Right atrium auricular region (tissue), 2 donors: ENCODE measurements around the gene OR2C1. TPM values are rescaled to one million over a fixed set of nuclear protein-coding genes. Genes with fewer than 3 reads are reported as not detected.

Source experiments
- DNase-seq: peaks from one replicate; pipeline ENCODE4 v3.0.0-alpha.2; 2019; ENCODE audit warnings: low spot score
- H3K27ac ChIP-seq, 2 donors: fragments of 200-600 bp; sonication (generic); 1 replicate in 1 of 2; 2 replicates in 1 of 2; pipeline ENCODE4 v1.5.1; 2016 to 2019
- H3K27me3 ChIP-seq, 2 donors: fragments of 200-600 bp; sonication (generic); one replicate each; pipeline versions ENCODE4 v1.5.1 to v1.6.0; 2017 to 2019
- H3K36me3 ChIP-seq: fragments of 200-600 bp; sonication (generic); one replicate; pipeline ENCODE4 v1.5.1; 2016
- H3K4me1 ChIP-seq, 2 donors: fragments of 200-600 bp; sonication (generic); one replicate each; pipeline versions ENCODE4 v1.5.1 to v1.6.0; 2017 to 2019
- H3K4me3 ChIP-seq, 2 donors: fragments of 200-600 bp; sonication (generic); 1 replicate in 1 of 2; 2 replicates in 1 of 2; pipeline ENCODE4 v1.5.1; 2017 to 2019; ENCODE audit warnings: mild to moderate bottlenecking in 1 of 2, moderate library complexity in 1 of 2
- H3K9me3 ChIP-seq, 2 donors: fragments of 200-600 bp; sonication (generic); one replicate each; pipeline ENCODE4 v1.5.1; 2019
- total RNA-seq, 2 donors: library from RNA; depleted of rRNA; stranded (reverse); fragments of >200 nt; gene quantifications; one replicate each; pipeline ENCODE4 v1.1.0, GENCODE V29; 2016
- TF ChIP-seq, protein P1 (sequence below), 2 donors: fragments of 200-600 bp; sonication (generic); IDR thresholded peaks; one replicate each; pipeline ENCODE4 v1.5.1; 2019; ENCODE audit warnings: antibody characterized with exemption in 2 of 2

OR2C1 gene
- total RNA-seq, 2 donors from 2014 or later = 0.56 TPM; not detected in 1

DNA sequence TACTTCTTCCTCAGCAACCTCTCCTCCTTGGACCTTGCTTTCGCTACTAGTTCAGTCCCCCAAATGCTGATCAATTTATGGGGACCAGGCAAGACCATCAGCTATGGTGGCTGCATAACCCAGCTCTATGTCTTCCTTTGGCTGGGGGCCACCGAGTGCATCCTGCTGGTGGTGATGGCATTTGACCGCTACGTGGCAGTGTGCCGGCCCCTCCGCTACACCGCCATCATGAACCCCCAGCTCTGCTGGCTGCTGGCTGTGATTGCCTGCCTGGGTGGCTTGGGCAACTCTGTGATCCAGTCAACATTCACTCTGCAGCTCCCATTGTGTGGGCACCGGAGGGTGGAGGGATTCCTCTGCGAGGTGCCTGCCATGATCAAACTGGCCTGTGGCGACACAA, 429 bp downstream of the OR2C1 start:
- H3K9me3 ChIP-seq = no peaks in the 10 kb centered on the region
- H3K4me1 ChIP-seq = no peaks in the 10 kb centered on the region

DNA sequence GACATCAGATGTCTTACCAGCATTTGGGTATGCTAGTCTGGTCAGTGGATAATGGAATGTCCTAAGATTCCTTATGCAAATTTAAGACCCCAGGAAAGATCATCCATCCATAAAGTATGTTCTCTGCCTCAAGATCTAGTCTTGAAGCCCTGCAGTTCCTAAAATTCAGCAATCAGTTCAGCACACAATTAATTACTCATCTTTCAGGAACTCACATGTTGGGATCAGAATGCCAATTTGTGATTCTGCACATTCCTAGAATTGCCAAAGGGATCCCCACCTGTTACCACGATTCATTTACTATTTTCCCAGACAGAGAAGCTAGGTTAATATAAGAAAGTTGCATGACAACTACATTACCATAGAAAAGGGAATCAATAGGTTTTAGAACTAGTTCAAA, 3.2 kb downstream of the OR2C1 start:
- Histone ChIP-seq H3K4me1 (no peaks in the 10 kb centered on the region), H3K4me3 (no peak overlapping the region), H3K36me3 (no peaks in the 10 kb centered on the region), H3K27ac (no peak overlapping the region), H3K27me3 (no peaks in the 10 kb centered on the region), H3K9me3 (peaks cover 0 to 6% of the 10 kb centered on the region in 2 donors)
- no peak for DNase-seq
- TF ChIP-seq, protein P1, sequence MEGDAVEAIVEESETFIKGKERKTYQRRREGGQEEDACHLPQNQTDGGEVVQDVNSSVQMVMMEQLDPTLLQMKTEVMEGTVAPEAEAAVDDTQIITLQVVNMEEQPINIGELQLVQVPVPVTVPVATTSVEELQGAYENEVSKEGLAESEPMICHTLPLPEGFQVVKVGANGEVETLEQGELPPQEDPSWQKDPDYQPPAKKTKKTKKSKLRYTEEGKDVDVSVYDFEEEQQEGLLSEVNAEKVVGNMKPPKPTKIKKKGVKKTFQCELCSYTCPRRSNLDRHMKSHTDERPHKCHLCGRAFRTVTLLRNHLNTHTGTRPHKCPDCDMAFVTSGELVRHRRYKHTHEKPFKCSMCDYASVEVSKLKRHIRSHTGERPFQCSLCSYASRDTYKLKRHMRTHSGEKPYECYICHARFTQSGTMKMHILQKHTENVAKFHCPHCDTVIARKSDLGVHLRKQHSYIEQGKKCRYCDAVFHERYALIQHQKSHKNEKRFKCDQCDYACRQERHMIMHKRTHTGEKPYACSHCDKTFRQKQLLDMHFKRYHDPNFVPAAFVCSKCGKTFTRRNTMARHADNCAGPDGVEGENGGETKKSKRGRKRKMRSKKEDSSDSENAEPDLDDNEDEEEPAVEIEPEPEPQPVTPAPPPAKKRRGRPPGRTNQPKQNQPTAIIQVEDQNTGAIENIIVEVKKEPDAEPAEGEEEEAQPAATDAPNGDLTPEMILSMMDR (IDR thresholded peaks at IDR 0.05) = no peak

More for the DNA sequence above, 429 bp downstream of the OR2C1 start:
- no peak overlapping the region for H3K27ac ChIP-seq
- H3K27me3 ChIP-seq = no peaks in the 10 kb centered on the region
- H3K4me3 ChIP-seq = no peak overlapping the region
- H3K36me3 ChIP-seq = no peaks in the 10 kb centered on the region
- DNase-seq = no peak
- TF ChIP-seq, protein P1 (IDR thresholded peaks at IDR 0.05) = no peak

DNA sequence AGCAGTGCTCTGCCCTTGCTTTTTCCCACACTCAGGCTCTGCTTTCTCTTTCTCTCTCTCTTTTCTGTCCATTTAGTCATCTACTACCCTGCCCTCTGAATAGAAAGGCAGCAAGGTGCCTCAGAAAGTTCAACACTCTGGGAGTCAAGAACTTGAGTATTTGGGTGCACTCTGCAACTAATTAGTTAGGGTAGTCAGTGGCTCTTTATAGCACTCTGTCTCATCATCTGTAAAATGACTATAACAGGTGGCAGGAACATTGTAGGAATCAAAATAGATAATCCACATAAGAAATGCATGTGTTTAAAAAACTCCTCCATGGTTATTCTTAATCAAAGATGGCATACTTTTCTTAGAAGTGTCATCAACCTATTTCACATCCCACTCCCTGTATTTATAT, 7.2 kb downstream of the OR2C1 start:
- Histone ChIP-seq H3K4me3 (no peak overlapping the region), H3K27ac (no peak overlapping the region), H3K9me3 (peaks cover 0 to 24% of the 10 kb centered on the region in 2 donors), H3K36me3 (no peaks in the 10 kb centered on the region), H3K27me3 (no peaks in the 10 kb centered on the region), H3K4me1 (no peaks in the 10 kb centered on the region)
- TF ChIP-seq, protein P1 (IDR thresholded peaks at IDR 0.05) = no peak
- DNase-seq = no peak

DNA sequence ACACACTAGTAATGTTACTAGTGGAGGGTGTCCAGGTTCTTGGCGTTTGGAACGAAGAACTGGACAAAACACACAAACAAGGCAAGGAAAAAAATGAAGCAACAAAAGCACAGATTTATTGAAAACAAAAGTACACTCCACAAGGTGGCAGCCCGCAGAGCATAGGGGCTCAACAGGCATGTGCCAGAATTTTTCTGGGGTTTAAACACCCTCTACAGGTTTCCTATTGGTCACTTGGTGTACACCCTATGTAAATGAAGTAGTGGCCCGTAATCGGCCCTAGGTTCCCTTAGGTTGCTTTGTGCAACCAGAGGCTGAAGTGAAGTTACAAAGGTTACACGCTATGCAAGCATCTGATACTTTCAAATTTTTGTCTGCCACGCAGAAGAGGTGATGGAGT, 8.1 kb downstream of the OR2C1 start:
- Histone ChIP-seq H3K27ac (no peak overlapping the region), H3K36me3 (no peaks in the 10 kb centered on the region), H3K9me3 (peaks cover 0 to 24% of the 10 kb centered on the region in 2 donors), H3K27me3 (no peaks in the 10 kb centered on the region), H3K4me1 (no peaks in the 10 kb centered on the region), H3K4me3 (no peak overlapping the region)
- no peak for DNase-seq
- TF ChIP-seq, protein P1 (IDR thresholded peaks at IDR 0.05) = no peak

DNA sequence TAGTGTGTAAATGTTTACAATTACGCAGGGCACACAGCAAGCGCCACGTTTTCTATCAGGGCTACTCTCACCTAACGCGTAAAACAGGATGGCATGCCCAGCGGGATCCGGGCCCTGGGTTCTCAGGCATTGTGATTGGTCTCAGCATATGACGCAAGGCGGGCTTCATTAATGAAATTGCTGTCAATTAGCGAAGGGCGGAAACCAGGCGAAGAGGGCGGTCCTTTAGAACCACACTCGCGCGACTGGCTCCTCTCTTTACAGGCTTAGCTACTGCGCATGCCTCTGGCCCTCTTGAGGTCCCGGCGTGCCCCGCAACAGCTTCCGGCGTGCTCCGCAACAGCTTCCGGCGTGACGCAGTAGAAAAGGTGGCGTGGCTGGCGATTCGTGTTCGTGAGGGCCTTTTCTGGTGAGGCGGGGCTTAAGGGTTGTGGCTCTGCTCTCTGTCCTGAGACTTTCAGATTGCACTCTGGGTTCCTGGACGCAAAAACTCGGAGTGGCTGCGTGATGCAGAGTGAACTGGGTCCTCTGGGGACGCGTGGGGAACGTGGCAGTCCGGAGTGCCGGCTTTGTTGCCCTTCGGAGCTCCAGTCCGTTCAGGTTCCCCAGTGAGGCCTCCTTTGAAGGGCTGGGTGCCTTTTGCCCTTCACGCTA, 9.2 kb downstream of the OR2C1 start:
- Histone ChIP-seq H3K9me3 (peaks cover 0 to 24% of the 10 kb centered on the region in 2 donors), H3K27me3 (no peaks in the 10 kb centered on the region), H3K4me1 (no peaks in the 10 kb centered on the region), H3K27ac (peak overlapping the region; percentile 71 to 85), H3K36me3 (no peaks in the 10 kb centered on the region), H3K4me3 (peak overlapping the region; percentile 48 to 57)
- TF ChIP-seq, protein P1 (IDR thresholded peaks at IDR 0.05) = no peak
- DNase-seq = peak; percentile 77

DNA sequence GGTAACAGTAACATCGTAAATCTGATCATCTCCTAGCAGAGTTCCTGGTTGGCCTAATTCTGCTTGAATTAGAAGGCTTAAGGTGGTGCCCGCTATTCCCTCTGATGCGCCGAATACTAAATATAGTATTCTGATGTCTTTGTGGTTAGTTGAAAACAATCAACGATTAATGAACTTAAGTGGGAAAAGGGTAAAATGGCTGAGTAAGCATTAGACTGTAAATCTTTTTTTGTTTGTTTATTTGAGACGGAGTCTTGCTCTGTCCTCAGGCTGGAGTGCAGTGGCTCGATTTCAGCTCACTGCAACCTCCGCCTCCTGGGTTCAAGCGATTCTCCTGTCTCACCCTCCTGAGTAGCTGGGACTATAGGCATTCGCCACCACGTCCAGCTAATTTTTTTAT, 13.4 kb downstream of the OR2C1 start:
- H3K27ac ChIP-seq = no peak overlapping the region
- no peaks in the 10 kb centered on the region for H3K36me3 ChIP-seq
- H3K9me3 ChIP-seq = peaks cover 0 to 18% of the 10 kb centered on the region in 2 donors
- H3K4me3 ChIP-seq = no peak overlapping the region
- H3K4me1 ChIP-seq = no peaks in the 10 kb centered on the region
- no peaks in the 10 kb centered on the region for H3K27me3 ChIP-seq
- DNase-seq = no peak
- TF ChIP-seq, protein P1 (IDR thresholded peaks at IDR 0.05) = no peak
